Adrenal gland (tissue), 12 donors: ENCODE data around the gene HECTD1. TPM values are rescaled to one million over a fixed set of nuclear protein-coding genes. Genes with fewer than 3 reads are reported as not detected.
"Not testable (repeated sequence)": the region's sequence is repeated elsewhere in the genome, so short reads cannot be mapped to it uniquely, and the experiment has no call there.

ENCODE experiments used
- DNase-seq, 7 donors: peaks; one replicate each; pipeline ENCODE4 v3.0.0-alpha.2; 2019 to 2020
- H3K27ac ChIP-seq, 5 donors: fragments of 200-600 bp; sonication (generic) in 4 of 5; 1 replicate in 3 of 5; 2 replicates in 2 of 5; pipeline versions ENCODE4 v1.5.1 to v1.8.0; 2016 to 2020; ENCODE audit warnings: mild to moderate bottlenecking in 1 of 5
- H3K27me3 ChIP-seq: fragments of 200-600 bp; 2 replicates; pipeline ENCODE4 v1.8.0; 2021
- H3K36me3 ChIP-seq, 2 donors: fragments of 200-600 bp; replicated peaks in 1 of 2; 1 replicate in 1 of 2; 2 replicates in 1 of 2; pipeline versions ENCODE4 v1.5.1 to v1.8.0; 2018 to 2022
- H3K4me1 ChIP-seq, 2 donors: fragments of 200-600 bp; replicated peaks in 1 of 2; 1 replicate in 1 of 2; 2 replicates in 1 of 2; pipeline versions ENCODE4 v1.5.1 to v1.8.0; 2018 to 2021
- H3K4me3 ChIP-seq, 4 donors: fragments of 200-600 bp; sonication (generic) in 3 of 4; one replicate each; pipeline ENCODE4 v1.5.1; 2016 to 2018
- H3K9me3 ChIP-seq, 3 donors: fragments of 200-600 bp; sonication (generic) in 1 of 3; replicated peaks in 1 of 3; 1 replicate in 2 of 3; 2 replicates in 1 of 3; pipeline versions ENCODE4 v1.5.1 to v1.8.0; 2016 to 2021
- CTCF ChIP-seq, 6 experiments: fragments of 450-650 bp in 4 of 6; fragments of 200-600 bp in 2 of 6; sonication (generic) in 1 of 6; IDR thresholded peaks; 1 replicate in 5 of 6; 2 replicates in 1 of 6; pipeline versions ENCODE4 v1.5.1 to v1.8.0; 2016 to 2021; ENCODE audit warnings: antibody characterized with exemption in 6 of 6, mild to moderate bottlenecking in 2 of 6, moderate library complexity in 1 of 6
- POLR2A ChIP-seq, 2 donors: fragments of 450-650 bp; IDR thresholded peaks; one replicate each; pipeline ENCODE4 v1.6.1; 2017; ENCODE audit warnings: antibody characterized with exemption in 2 of 2, mild to moderate bottlenecking in 2 of 2, moderate library complexity in 1 of 2
- WGBS, 4 donors: extraction: QIAGEN DNeasy Blood & Tissue Kit in 2 of 4; methylation state at CpG; one replicate each; pipeline versions ENCODE4 v1.1.5 to v1.1.7; 2013 to 2017; 5-methylcytosine and 5-hydroxymethylcytosine counted together
- intact Hi-C, 2 donors: fragments of 100-400 bp; cut with DNase I; formaldehyde crosslinking; loops; one replicate each; pipeline versions ENCODE4 v1.14.1 to v1.15.0; 2022 to 2023
- polyA plus RNA-seq, 3 donors: library from polyadenylated mRNA; stranded (reverse); fragments of 200-250 nt in 2 of 3; fragments of 350-450 nt in 1 of 3; fragmentation: Illumina TruSeq in 1 of 3; extraction: RNeasy Lipid Tissue Mini Kit (QIAGEN cat#74804) in 1 of 3; gene quantifications; one replicate each; pipeline ENCODE4 v1.2.3, GENCODE V29; 2013 to 2014
- total RNA-seq, 9 donors: library from RNA; depleted of rRNA in 4 of 9; stranded (reverse); fragments of >200 nt in 4 of 9; fragments of 120-200 nt in 1 of 9; fragmentation: NEBNext Ultra II Directional in 1 of 9; extraction: Animal tissue kit (Norgen Biotek cat#: 25700) in 1 of 9; gene quantifications; one replicate each; pipeline versions ENCODE4 v1.1.0 to v1.2.4, GENCODE V29; 2013 to 2023
- donor health status: healthy with polysubstance abuse.
- donor health status: Bipolar disorder and iron deficiency.
- donor health status: DM: yes; HTN: yes; CAD: no.
- donor health status: DM: no; HTN: no; CAD: no.
- donor health status: DM: no; HTN: no; CAD: no.
- donor health status: DM: yes; HTN: yes; CAD: no.

The HECTD1 gene
- total and polyA plus RNA-seq, 12 donors: 77.1 to 309 (median 185) TPM

GRCh38 chr14:31069343-31069742 lies 138.2 kb downstream of the HECTD1 start:
- no peaks in the 10 kb centered on the region for H3K27me3 ChIP-seq
- 79 to 88% (median 84%) methylated on average over 3 of the region's 3 CpGs for WGBS, 4 donors
- H3K36me3 ChIP-seq: no peaks in the 10 kb centered on the region
- TF ChIP-seq POLR2A (IDR thresholded peaks at IDR 0.05) (no peak), CTCF (IDR thresholded peaks at IDR 0.05) (no peak)
- intact Hi-C loops: no loop called here
- H3K4me3 ChIP-seq: no peak overlapping the region
- no peaks in the 10 kb centered on the region for H3K9me3 ChIP-seq
- no peak overlapping the region for H3K27ac ChIP-seq
- peaks cover 0 to 6% of the 10 kb centered on the region in 2 donors for H3K4me1 ChIP-seq
- DNase-seq: no peak

GRCh38 chr14:31068235-31068634 lies 139.4 kb downstream of the HECTD1 start:
- intact Hi-C loops: no loop called here
- WGBS, 4 donors: 74 to 85% (median 80%) methylated on average over 1 of the region's 1 CpG
- Histone ChIP-seq H3K36me3 (no peaks in the 10 kb centered on the region), H3K4me3 (no peak overlapping the region), H3K27me3 (no peaks in the 10 kb centered on the region), H3K27ac (no peak overlapping the region), H3K4me1 (peaks cover 0 to 6% of the 10 kb centered on the region in 2 donors), H3K9me3 (no peaks in the 10 kb centered on the region)
- peak in 2 of 7 donors; percentile 17 to 26 for DNase-seq
- TF ChIP-seq CTCF (IDR thresholded peaks at IDR 0.05): no peak
- no peak for TF ChIP-seq POLR2A (IDR thresholded peaks at IDR 0.05)

- DNase-seq, H3K27ac ChIP-seq, H3K9me3 ChIP-seq, H3K4me3 ChIP-seq, H3K27me3 ChIP-seq, H3K36me3 ChIP-seq, intact Hi-C loops: not testable (repeated sequence)
- WGBS, 4 donors: 88 to 99% (median 90%) methylated on average over 8 of the region's 8 CpGs
- H3K4me1 ChIP-seq: peaks cover 7 to 14% of the 10 kb centered on the region in 2 donors
Observed at GRCh38 chr14:31062908-31063307, 144.7 kb downstream of the HECTD1 start.

- Histone ChIP-seq H3K36me3 (no peaks in the 10 kb centered on the region), H3K9me3 (no peaks in the 10 kb centered on the region), H3K27me3 (no peaks in the 10 kb centered on the region), H3K27ac (no peak overlapping the region), H3K4me3 (no peak overlapping the region), H3K4me1 (peaks cover 7 to 8% of the 10 kb centered on the region in 2 donors)
- WGBS, 4 donors: 84 to 94% (median 86%) methylated on average over 6 of the region's 6 CpGs
- intact Hi-C loops: no loop called here
- DNase-seq: no peak
- no peak for TF ChIP-seq POLR2A (IDR thresholded peaks at IDR 0.05)
- no peak for TF ChIP-seq CTCF (IDR thresholded peaks at IDR 0.05)
Observed at GRCh38 chr14:31060253-31060875, 147.2 kb downstream of the HECTD1 start.
